Measurements from ENCODE around the gene PDGFA.

DNA sequence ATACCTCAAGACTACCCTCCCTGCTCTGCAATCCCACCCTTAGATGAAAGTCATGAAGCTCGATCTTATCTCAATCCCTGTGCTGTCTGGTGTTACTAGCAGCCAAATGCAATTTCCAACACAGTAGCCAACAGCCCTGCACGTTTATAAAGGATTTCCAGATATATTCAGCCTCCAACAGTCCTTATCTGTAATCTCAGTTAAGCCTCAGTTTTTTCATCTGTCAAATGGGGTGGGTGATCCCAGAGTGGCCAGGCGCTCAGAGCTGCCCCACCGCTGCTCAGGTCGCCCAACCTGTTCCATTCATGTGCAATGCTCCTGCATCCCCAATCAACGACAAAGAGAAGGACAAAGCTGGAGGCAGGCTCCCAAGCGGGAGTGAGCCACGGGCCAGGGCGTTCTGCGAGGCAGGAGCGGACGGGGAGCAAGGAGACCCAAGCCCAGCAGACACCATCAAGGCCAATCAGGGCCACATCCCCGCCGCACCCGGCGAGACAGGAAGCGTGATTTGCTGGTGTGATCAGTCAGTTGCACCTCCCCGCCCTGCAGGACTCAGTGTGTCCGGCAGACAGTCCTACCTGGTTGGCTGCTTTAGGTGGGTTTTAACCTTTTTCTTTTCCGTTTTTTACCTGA is 19.7 kb downstream of the PDGFA start:
- no peak for TF ChIP-seq CTCF (IDR thresholded peaks at IDR 0.05 in 4 of 5, conservative IDR thresholded peaks at IDR 0.05 in 1 of 5)
- TF ChIP-seq POLR2A (IDR thresholded peaks at IDR 0.05), result no peak
